ENCODE data around the gene TDRD1.
"Not testable (repeated sequence)": the region's sequence is repeated elsewhere in the genome, so short reads cannot be mapped to it uniquely, and the experiment has no call there.

The TDRD1 gene

GRCh38 chr10:114179148-114179547 is at the start of gene TDRD1:
TDRD1 (plus strand) TSS chr10:114179353; CDS start chr10:114187832, 8,479 bp downstream.
- ChIA-PET POLR2A (ENCODE audit: low non-redundant PET) (no interaction called here), CTCF (no interaction called here)
- H3K27ac ChIP-seq, result no peak within 1 kb of the TSS
- TF ChIP-seq, protein P1, sequence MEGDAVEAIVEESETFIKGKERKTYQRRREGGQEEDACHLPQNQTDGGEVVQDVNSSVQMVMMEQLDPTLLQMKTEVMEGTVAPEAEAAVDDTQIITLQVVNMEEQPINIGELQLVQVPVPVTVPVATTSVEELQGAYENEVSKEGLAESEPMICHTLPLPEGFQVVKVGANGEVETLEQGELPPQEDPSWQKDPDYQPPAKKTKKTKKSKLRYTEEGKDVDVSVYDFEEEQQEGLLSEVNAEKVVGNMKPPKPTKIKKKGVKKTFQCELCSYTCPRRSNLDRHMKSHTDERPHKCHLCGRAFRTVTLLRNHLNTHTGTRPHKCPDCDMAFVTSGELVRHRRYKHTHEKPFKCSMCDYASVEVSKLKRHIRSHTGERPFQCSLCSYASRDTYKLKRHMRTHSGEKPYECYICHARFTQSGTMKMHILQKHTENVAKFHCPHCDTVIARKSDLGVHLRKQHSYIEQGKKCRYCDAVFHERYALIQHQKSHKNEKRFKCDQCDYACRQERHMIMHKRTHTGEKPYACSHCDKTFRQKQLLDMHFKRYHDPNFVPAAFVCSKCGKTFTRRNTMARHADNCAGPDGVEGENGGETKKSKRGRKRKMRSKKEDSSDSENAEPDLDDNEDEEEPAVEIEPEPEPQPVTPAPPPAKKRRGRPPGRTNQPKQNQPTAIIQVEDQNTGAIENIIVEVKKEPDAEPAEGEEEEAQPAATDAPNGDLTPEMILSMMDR (conservative IDR thresholded peaks at IDR 0.05; ENCODE audit: low read depth), result no peak
- DNase-seq (ENCODE audit: low spot score), result no peak

- DNase-seq (ENCODE audit: low spot score), result no peak
- POLR2A ChIA-PET (ENCODE audit: low non-redundant PET), result no interaction called here
- CTCF ChIA-PET, result interaction anchor here (0.6 to 0.7 kb wide), 2 partner anchors 425 to 805 kb away, joined by 3 read pairs; no protein-coding TSS in a partner anchor
- H3K27ac ChIP-seq, result no peak overlapping the region
- TF ChIP-seq, protein P1 (conservative IDR thresholded peaks at IDR 0.05; ENCODE audit: low read depth), result no peak
Measured at GRCh38 chr10:114131094-114131493, 48.1 kb upstream of the TDRD1 start.

DNA sequence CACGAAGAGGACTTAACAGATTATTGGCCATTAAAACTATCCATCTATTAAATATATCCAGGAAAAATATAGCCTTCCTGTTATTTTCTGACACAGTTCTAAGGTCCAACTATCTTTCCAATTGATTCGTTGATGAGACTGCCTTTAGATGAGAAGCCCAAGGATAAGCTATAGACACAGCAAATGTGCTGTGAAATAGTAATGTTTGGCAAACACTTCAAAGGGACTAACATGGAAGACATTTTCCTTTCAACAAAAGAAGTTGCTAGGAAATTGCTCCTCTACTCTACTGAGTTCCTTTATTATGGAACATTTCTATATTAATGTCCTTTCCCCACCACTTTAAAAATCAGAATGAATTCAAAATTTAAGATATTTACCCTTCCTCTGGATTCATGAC is 43.7 kb upstream of the TDRD1 start:
- ChIA-PET CTCF (interaction anchor here (0.6 kb wide), 1 partner anchor 26 kb away, joined by 3 read pairs; no protein-coding TSS in a partner anchor), POLR2A (ENCODE audit: low non-redundant PET) (no interaction called here)
- TF ChIP-seq, protein P1 (conservative IDR thresholded peaks at IDR 0.05; ENCODE audit: low read depth), result no peak
- H3K27ac ChIP-seq, result no peak overlapping the region
- no peak for DNase-seq (ENCODE audit: low spot score)

- no peak overlapping the region for H3K27ac ChIP-seq
- POLR2A ChIA-PET (ENCODE audit: low non-redundant PET), result interaction anchor here (0.6 kb wide), 1 partner anchor 118 kb away, joined by 3 read pairs; no protein-coding TSS in a partner anchor
- TF ChIP-seq, protein P1 (conservative IDR thresholded peaks at IDR 0.05; ENCODE audit: low read depth), result no peak
- DNase-seq (ENCODE audit: low spot score), result no peak
- CTCF ChIA-PET, result no interaction called here
Measured at GRCh38 chr10:114138581-114138980, 40.6 kb upstream of the TDRD1 start.

GRCh38 chr10:114140036-114140435 is 39.1 kb upstream of the TDRD1 start:
- TF ChIP-seq, protein P1 (conservative IDR thresholded peaks at IDR 0.05; ENCODE audit: low read depth), result no peak
- no peak for DNase-seq (ENCODE audit: low spot score)
- H3K27ac ChIP-seq, result no peak overlapping the region
- POLR2A ChIA-PET (ENCODE audit: low non-redundant PET), result interaction anchor here (0.6 kb wide), 1 partner anchor 314 kb away, joined by 3 read pairs; no protein-coding TSS in a partner anchor
- CTCF ChIA-PET, result no interaction called here

GRCh38 chr10:114140827-114141226 is 38.3 kb upstream of the TDRD1 start:
- DNase-seq (ENCODE audit: low spot score); H3K27ac ChIP-seq; POLR2A ChIA-PET (ENCODE audit: low non-redundant PET): not testable (repeated sequence)
- CTCF ChIA-PET, result interaction anchor here (0.7 kb wide), 1 partner anchor 53 kb away, joined by 5 read pairs; no protein-coding TSS in a partner anchor

GRCh38 chr10:114142018-114142417 is 37.1 kb upstream of the TDRD1 start:
- CTCF ChIA-PET, result no interaction called here
- POLR2A ChIA-PET (ENCODE audit: low non-redundant PET), result no interaction called here
- H3K27ac ChIP-seq, result no peak overlapping the region
- TF ChIP-seq, protein P1 (conservative IDR thresholded peaks at IDR 0.05; ENCODE audit: low read depth), result no peak
- DNase-seq (ENCODE audit: low spot score), result no peak

Measured in RWPE1 (cell line).